Measurements from ENCODE around the gene IGFN1. TPM values are rescaled to one million over a fixed set of nuclear protein-coding genes. Genes with fewer than 3 reads are reported as not detected.

Gene IGFN1
- total and polyA plus RNA-seq, 7 donors, result 2.7 to 442 (median 33.1) TPM

DNA sequence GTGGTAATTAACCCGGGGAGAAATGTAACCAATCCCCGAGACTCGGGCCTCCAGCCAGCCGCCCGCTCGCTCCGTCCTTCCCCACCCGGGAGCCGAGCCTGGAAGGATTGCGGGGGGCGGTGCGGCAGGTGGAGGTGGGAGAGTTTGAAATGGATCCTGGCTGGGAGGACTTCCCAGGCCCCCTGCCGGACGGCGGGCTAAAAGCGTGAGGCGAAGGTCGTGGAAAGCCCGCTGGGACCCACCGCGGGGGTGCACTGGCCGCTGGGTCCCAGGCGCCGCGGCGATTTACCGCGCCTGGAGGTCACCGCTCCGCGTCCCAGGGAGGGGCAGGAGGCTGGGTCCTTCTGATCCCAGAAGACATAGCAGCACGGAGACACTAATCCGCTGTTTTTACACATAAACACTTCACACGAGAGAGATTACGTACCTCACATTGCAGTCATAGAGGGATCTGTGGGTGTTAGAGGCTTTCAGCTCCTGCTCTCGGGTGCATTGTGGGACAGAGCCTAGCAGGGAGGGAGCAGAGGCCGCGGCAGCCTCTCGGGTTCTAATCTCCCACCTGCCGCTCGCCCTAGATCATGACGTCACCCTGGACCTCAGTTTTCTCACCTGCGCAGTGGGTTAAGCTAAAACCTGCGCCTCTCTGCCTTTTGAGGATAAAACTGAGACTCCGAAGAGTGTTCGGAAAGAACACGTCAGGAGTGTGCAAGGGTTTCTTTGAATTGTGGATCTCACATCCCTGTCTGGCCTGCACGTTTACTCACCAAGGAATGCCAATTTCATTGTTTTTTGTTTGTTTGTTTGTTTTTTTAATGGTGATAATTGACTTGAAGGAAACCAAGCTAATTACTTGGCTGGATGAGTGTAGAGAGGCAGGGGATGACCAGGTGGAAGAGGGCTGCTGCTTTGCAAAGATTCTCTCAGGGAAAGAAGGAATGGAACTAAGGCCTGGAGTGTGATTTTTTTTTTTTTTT is 19.3 kb upstream of the IGFN1 start:
- 5 to 8% (median 6%) methylated on average over 46 to 48 of the region's 48 CpGs for WGBS, 3 donors
- ATAC-seq, result peak; percentile 21 to 42 (median 32)
- peak; percentile 33 to 62 for DNase-seq
- Histone ChIP-seq H3K9me3 (no peaks in the 10 kb centered on the region), H3K36me3 (ENCODE audit: insufficient read depth in 1 of 2, low read depth in 1 of 2) (no peaks in the 10 kb centered on the region), H3K4me3 (peak overlapping the region; percentile 78), H3K27me3 (ENCODE audit: insufficient read depth in 3 of 3, low read length in 2 of 3) (no peaks in the 10 kb centered on the region), H3K27ac (peak overlapping the region; percentile 98), H3K4me1 (peaks cover 25% of the 10 kb centered on the region)
- TF ChIP-seq, protein P1, sequence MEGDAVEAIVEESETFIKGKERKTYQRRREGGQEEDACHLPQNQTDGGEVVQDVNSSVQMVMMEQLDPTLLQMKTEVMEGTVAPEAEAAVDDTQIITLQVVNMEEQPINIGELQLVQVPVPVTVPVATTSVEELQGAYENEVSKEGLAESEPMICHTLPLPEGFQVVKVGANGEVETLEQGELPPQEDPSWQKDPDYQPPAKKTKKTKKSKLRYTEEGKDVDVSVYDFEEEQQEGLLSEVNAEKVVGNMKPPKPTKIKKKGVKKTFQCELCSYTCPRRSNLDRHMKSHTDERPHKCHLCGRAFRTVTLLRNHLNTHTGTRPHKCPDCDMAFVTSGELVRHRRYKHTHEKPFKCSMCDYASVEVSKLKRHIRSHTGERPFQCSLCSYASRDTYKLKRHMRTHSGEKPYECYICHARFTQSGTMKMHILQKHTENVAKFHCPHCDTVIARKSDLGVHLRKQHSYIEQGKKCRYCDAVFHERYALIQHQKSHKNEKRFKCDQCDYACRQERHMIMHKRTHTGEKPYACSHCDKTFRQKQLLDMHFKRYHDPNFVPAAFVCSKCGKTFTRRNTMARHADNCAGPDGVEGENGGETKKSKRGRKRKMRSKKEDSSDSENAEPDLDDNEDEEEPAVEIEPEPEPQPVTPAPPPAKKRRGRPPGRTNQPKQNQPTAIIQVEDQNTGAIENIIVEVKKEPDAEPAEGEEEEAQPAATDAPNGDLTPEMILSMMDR (IDR thresholded peaks at IDR 0.05), result peak; percentile 25
- intact Hi-C loops (cut with DNase I), result no loop called here

DNA sequence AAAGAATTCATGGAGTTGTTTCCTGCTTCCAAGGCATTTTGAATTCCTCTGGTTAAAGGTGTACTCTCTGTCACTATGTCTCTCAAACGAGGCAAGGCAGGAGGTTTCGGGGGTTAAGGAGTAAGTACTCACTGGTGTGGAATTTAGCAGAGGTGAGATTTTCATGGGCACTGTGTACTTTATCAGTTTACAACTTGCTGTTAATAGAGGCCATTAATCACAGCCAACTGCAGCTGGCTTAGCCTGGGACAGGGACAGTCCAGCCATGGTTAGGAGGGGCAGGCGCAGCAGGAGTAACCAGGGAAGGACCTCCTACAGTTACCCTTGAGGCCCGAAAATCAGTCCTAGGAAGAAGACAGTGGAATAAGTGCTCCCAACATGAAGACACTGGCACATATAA is 18.3 kb upstream of the IGFN1 start:
- no peaks in the 10 kb centered on the region for H3K9me3 ChIP-seq
- DNase-seq (peak; percentile 33 to 82), ATAC-seq (peak; percentile 54 to 69 (median 62))
- TF ChIP-seq, protein P1 (IDR thresholded peaks at IDR 0.05), result no peak
- intact Hi-C loops (cut with DNase I), result no loop called here
- 34 to 45% (median 42%) methylated on average over 4 of the region's 4 CpGs for WGBS, 3 donors
- peak overlapping the region; percentile 98 for H3K27ac ChIP-seq
- peak overlapping the region; percentile 78 for H3K4me3 ChIP-seq
- H3K36me3 ChIP-seq (ENCODE audit: insufficient read depth in 1 of 2, low read depth in 1 of 2), result no peaks in the 10 kb centered on the region
- peaks cover 33% of the 10 kb centered on the region for H3K4me1 ChIP-seq
- H3K27me3 ChIP-seq (ENCODE audit: insufficient read depth in 3 of 3, low read length in 2 of 3), result no peaks in the 10 kb centered on the region

DNA sequence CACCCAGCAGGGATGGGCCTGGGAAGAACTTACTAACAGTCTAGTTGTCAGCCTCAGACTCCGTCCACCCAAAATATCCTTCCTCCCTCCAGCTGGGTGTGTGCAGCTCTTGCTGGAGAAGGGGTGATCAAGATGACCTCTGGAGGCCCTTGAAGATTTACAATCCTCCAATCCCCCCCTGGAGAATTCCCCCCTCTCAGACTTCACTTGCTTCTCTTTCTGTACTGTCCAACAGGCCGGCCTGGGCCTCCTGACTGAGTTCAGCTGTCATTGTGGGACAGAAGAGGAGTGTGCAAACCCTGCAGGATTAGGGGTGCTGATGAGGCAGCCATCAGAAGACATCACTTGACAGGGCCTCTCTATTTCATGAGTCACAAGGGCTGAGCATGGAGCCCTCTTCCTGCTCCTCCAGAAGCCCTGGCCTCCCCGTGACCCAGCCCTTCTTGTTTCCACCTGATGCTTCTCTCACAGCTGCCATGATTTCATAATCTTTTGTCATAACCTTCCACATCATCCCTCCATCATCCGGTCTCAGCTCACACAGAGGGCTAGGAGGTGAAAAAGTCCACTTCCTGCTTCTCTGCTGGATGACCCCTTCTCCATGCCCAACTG is 17.5 kb upstream of the IGFN1 start:
- H3K9me3 ChIP-seq, result no peaks in the 10 kb centered on the region
- ATAC-seq, result peak in 3 of 4 donors; percentile 46 to 57 (median 49)
- peak overlapping the region; percentile 98 for H3K27ac ChIP-seq
- H3K36me3 ChIP-seq (ENCODE audit: insufficient read depth in 1 of 2, low read depth in 1 of 2), result no peaks in the 10 kb centered on the region
- TF ChIP-seq, protein P1 (IDR thresholded peaks at IDR 0.05), result no peak
- H3K4me1 ChIP-seq, result peaks cover 35% of the 10 kb centered on the region
- H3K27me3 ChIP-seq (ENCODE audit: insufficient read depth in 3 of 3, low read length in 2 of 3), result no peaks in the 10 kb centered on the region
- no peak overlapping the region for H3K4me3 ChIP-seq
- intact Hi-C loops (cut with DNase I), result no loop called here
- DNase-seq, result peak; percentile 52 to 76
- 69 to 74% (median 74%) methylated on average over 4 of the region's 4 CpGs for WGBS, 3 donors

DNA sequence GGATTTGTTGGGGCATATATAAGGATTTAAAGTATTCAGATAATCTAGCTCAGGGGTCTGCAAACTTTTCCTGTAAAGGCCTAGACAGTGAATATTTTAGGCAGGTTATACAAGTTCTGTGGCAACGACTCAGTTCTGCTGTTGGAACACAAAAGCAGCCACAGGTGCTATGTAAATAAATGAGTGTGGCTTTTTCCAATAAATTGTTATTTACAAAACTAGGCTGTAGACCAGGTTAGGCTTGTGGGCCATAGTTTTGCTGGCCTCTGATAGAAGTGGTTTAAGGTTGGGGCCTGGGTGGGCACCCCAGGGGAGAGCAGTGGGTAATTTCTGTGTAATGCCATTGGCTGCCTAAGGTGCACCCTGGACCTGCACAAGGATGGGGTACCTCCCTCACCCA is 16.9 kb upstream of the IGFN1 start:
- ATAC-seq (no peak), DNase-seq (no peak)
- Histone ChIP-seq H3K4me1 (peaks cover 35% of the 10 kb centered on the region), H3K27ac (peak overlapping the region; percentile 98), H3K9me3 (no peaks in the 10 kb centered on the region), H3K4me3 (no peak overlapping the region), H3K36me3 (ENCODE audit: insufficient read depth in 1 of 2, low read depth in 1 of 2) (no peaks in the 10 kb centered on the region), H3K27me3 (ENCODE audit: insufficient read depth in 3 of 3, low read length in 2 of 3) (no peaks in the 10 kb centered on the region)
- intact Hi-C loops (cut with DNase I), result no loop called here
- 83 to 100% (median 94%) methylated on average over 1 of the region's 1 CpG for WGBS, 3 donors
- TF ChIP-seq, protein P1 (IDR thresholded peaks at IDR 0.05), result no peak

Data from psoas muscle (tissue), 8 donors.